Globus pallidus (tissue), 1 donor: ENCODE data around the gene HHIPL1.
A peak's percentile ranks its signal among the peaks of the same experiment; 100 is the strongest.

ENCODE experiments used
- DNase-seq: peaks from one replicate; pipeline ENCODE4 v3.0.0-alpha.2; 2015; ENCODE audit warnings: low spot score

The HHIPL1 gene

DNA sequence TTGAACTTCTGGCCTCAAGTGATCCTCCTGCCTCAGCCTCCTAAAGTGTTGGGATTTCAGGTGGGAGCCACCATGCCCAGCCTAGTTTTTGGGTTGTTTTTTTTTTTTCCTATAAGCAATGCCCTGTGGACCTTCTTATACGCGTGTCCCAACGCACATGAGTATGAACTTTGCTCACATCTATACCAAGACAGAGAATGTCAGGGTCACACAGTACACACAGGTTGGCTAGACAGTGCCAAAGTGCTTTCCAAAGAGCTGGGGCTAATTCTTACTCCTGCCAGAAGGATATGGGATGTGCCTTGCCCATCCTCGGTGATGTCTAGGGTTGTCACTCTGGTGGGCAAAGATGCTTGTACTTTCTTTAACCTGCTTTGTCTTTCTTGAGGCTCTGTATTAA is 33.3 kb upstream of the HHIPL1 start:
- DNase-seq: no peak

DNA sequence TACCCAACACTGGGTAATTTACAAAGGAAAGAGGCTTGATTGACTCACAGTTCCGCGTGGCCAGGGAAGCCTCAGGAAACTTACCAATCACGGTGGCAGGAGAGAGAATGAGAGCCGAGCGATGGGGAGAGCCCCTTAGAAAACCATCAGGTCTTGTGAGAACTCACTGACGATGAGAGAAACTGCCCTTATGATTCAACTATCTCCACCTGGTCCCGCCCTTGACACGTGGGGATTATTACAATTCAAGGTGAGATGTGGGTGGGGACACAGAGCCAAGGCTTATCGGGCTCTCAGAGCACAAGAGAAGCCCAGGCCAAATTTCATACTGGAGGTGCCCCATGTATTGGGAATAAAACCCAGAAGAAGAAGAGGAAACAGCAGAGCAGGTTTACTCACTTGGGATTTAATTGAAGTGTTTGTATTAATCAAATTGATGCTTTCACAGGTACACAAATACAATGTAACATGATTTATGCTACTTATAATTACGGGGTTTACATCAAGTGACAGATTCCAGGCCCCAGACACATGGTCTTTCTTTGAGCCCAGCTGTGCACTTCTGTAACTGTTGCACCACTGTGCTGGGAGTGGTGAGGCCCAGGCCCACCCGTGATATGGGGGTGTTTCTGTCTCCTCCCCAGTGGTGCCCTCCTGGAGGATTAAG is 32.7 kb upstream of the HHIPL1 start:
- no peak for DNase-seq

DNA sequence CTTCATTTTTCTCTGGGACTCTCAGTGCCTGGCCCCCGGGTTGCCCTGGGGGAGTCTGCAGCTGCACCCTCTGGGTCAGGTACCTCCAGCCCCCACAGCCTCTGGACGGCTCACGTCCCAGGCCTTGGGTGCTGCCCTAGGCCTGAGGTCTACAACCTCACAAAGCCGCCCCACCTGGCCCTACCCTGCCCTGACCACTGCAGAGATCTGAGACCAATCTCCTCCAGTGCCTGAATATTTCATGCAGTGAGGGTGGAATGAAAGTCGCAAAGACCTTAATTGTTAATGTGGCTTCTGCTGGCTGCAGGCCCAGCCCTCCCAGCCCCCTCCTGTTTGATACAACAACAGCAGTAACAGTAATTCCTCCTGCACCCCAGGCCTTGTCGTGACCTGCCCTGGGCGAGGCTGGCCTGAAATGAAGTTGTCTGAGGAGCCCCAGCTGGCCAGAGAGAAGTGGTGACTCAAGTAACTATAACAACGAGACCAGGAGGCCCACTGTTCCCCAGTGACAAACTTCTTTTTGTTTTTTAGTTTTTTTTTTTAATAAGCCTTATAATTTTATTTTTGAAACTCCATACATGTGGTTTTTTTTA is 32.1 kb upstream of the HHIPL1 start:
- no peak for DNase-seq

DNA sequence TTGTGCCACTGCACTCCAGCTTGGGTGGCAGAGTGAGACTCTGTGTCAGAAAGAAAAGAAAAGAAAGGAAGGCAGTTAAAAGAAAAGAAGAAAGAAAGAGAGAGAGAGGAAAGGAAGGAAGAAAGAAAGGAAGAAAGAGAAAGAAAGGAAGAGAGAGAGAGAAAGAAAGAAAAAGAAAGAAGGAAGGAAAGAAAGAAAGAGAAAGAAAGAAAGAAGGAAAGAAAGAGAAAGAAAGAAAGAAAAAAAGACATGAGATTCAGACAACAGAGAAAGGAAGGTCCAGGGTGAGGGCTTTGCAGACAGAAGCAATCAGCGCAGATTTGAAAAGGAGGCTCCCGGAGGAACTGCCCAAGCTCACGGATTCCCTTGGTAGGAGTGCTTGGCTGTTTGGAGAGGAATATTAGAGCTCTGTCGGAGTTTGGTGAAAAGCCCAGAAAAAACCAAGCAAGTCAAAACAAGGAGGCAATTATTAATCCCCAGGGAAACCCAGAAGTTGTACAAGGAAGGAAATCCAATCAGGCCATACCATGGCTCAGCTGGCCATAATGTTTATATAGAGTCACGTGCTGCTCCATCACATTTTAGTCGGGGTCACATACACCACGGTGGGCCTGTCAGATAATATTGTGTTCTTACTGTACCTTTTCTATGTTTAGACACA is 29.3 kb upstream of the HHIPL1 start:
- DNase-seq: no peak

DNA sequence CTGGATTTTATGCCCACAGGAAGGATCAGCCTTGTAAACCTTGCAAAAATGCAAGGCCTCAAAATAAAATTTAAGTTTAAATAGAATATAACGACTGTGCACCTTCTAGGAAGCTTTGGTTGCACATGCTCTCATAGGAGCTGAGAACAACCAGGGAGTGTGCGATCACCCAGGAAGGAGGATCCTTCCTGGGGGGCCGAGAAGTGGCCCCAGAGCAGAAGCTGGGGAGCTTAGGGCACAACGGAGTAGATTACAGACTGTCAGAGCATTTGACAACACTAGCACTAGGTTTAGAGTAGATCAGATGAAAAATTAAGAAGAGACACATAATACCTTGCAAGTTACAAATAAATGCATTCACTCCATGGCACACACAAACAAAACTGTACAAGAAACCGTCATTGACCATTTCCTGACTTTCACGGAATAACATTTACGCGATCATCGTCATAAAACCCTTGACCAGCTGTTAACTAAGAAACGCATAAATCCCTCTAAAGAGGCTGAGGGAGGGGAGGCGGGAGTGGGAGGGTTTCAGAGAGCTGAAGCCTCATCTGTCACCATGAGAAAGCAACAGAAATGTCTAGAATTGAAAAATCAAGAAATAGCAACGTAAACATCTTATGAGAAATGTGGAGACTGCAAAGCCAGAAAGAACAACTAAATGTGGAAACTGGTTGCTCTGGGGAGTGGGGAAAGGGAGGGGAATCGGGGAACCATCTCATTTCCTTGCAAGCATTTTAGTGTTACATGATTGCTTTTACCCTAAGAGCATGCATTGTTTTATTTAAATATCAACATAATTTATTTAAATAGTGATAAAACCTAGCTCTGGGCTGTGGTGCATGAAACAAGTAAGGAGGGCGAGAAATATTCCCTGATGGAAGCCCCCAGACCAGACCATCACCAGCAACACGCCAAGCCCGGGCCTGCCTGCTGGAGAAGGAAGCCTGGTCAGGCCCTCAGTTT is 27.8 kb upstream of the HHIPL1 start:
- no peak for DNase-seq

DNA sequence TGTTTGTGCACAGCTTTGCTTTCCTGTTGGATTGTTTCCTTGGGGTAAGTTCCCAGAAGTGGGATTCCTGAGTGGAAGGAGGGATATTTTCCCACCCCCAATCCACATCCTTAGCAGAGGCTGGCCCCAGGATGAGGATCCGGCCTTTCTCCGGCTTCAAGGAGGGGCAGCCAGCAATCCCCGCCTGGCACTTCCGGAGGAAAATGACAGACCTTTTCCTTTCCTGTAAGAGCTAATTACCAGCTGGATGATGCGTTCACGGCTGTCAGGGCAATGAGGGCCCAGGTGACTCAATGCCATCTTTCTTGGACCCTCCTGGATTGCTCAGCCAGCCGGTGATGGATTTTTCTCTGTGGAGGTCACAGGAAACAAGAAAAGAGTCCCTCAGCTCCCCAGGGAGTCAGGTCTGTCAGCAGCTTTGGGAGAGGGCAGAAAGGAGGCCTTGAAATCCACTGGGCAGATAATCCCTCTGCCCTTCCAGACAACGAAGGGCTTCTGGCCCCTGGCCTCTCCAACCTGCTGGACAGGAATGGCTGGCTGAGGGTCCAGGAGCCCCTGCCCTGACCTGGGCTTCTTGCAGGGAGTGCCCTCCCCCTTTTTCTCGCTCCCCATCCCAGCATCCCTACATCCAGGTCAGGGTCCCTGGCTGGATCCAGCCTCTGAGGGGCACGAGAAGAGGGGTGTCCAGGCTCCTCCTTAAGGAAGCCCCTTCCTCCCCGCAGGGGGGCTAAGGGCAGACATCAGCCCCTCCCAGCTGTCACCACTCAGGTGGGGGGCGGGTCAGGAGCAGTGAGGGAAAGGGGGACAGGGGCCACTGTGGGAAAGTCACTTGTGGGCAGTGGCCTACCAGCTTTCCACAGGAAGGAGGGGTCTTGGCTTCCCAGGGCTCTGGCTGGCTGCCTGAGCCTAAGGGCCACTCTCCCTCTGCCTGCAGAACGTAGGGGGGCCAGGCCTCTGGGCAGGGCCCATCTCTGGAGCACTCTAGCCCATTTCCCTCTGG is 24.8 kb upstream of the HHIPL1 start:
- no peak for DNase-seq

DNA sequence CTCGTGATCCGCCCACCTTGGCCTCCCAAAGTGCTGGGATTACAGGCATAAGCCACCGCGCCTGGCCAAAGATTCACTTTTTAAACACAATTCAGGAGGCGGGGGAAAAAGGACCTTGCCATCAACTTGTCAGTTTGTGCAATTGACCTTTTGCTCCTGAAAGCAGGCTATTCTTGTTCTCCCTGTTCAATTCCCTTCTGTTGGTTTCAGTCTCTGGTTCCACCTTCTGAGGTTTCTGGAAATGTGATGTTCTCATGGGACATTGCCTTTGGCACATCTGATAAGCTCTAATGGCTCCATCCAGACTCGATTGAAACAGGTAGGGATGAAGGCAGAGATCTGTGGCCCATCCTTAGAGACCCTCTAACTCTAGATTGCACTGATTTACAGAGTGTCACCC is 23.0 kb upstream of the HHIPL1 start:
- DNase-seq: no peak

DNA sequence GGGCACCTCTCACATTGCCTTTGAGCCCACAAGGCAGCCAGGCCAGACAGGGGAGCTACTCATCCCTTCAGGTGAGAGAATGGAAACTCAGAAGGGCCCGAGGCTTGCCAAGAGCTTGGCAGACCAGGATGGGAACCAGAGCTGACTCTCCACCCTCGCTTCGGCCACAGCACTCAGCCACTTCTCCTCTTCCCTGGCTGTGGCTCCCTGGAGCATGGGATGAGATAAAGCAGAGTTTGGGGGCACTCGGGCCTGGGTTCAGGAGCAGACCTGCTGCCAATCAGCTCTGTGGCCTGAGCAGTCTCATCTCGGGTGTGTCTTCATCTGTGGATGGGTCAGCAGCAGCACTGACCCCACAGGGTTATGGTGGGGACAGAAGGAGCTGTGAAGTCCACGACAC is 20.9 kb upstream of the HHIPL1 start:
- no peak for DNase-seq

DNA sequence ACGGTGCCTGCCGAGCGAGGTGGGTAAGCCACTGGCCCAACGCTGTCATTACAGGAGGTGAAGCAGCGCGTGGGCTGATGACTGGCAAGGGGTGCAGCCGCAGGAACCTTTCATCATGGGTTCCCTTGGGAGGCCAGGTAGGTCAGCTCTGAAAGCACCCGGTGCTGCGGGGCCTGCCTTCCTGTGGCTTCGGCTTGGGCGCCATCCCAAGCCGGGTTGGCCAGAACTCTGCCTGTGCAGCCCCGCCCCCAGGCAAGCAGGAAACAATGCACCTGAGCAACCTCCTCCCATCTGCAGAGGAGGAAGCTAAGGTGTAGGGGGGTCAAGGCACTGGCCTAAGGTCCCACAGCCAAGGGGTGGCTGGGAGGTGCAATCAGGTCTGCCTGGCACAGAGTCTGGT is 20.0 kb upstream of the HHIPL1 start:
- DNase-seq: no peak

DNA sequence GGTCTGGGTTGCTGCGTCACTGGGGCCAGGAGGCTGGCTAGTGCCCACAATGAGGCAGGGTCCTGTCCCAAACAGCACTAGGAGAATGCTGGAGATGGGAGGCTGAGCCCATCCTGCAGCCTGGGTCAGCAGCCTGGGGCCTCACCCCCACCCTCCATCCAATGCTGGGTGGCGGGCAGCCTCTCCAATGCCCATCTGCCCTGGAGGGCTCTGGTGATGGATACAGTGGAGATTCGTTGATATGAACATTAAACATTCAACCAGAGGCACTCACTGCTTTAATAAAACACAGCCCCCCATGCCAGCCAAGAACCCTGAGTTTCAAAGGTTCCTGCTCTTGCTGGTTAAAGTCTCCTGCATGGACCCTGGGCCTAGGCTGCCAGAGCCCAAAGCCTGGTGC is 19.5 kb upstream of the HHIPL1 start:
- DNase-seq: no peak

DNA sequence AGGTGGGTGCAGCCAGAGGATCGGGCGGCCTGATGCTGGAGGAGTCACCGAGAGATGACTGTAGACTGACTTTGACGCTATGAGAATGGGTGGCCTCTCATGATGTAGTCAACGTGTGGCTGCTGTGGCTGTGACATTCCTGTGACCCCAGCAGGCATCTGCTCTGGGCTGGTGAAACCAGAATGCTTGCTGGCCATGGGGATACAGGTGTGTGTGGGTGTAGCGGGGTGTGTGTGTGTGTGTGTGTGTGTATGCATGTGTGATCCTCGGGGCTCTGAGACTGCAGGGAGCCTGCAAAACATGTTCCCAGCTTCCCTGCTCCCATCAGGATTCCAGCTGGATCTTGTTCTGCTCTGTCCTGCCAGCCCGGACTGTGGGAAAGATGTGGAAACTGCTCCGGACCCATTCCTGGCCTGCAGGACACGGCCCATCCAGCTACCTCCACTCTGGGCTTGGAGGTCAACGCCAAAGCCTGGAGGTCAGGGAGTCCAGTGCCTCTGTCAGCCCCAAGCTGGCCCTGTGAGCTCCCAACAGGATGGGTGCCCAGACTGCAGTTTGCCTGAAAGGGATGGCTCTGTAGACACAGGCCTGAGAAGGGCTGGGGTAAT is 18.8 kb upstream of the HHIPL1 start:
- DNase-seq: no peak

DNA sequence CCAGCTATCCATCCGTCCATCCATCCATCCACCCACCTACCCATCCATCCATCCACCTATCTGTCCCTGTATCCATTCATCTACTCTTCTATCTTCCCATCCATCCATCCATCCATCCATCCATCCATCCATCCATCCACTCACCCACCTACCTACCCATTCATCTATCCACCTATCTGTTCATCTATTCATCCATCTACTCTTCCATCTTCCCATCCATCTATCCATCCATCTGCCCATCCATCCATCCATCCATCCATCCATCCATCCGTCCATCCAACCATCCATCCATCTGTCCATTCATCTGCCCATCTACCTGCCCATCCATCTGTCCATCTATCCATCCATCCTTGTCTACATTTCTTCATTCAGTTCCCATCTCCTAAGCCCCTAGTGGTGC is 17.8 kb upstream of the HHIPL1 start:
- no peak for DNase-seq

DNA sequence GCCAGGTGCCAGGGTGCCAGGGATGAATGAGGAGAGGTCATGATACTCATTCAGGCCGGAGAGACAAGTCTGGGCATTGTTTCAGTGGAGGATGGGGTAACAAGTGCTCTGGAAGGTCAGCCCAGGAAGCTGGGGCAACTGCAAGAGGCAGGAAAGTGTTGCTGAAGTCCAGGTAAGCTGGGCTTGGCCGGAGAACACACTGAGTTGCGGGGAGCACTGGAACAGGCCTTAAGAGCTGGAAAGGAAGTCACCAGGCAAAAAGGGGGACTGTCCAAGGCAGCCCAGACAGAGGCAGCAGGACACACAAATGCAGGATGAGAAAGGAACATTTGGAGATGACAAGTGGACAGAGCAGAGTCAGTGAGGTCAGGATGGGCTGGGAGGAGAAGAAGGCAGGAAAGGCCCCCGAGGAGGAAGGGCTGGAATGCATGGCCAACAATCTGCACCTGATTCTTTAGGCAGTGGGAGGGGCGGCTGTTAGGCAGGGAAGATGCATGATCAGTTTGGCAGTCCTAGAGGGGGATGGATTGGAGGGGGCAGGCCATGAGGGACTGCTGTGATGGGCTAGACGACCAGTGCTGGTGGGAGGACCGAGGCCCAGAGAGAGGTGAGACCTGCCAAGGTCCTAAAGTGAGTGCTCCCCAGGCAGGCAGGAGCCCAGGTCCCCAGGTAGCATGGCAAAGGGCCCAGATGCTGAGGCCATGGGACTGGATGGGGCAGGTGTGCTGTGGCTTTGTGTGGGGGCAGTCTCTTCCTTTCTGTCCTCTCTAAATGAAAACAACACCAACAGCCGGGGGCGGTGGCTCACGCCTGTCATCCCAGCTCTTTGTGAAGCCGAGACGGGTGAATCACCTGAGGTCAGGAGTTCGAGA is 17.2 kb upstream of the HHIPL1 start:
- DNase-seq: no peak

DNA sequence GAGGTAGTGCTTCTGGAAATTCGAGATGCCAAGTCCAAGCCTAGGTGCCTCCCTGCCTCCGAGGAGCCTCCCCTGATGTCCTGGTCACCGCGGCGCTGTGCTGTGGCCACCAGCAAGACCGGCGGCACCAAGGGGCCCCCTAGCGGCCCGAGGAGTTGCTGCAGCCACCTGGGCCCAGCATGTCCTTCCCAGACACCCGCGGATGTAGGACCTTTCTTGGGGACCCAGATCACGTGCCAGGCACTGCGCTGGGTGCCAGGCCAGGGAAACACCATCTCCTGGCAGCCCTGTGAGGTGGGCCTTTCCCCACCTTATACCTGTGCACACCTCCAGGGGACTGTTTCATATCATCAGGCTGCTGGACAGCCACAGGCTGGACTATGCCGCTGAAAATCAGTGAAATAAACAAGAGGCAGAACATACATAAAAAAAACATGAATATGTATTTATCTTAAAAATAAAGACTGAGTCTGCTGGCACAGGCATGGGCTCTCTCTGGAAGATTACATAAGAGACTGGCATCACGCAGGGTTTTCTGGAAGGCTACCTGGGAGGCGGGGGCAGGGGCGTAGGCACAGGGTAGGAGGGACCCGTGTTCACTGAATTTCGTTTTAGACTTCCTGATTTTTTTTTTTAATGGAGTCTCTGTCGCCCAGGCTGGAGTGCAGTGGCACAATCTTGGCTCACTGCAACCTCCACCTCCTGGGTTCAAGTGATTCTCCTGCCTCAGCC is 15.9 kb upstream of the HHIPL1 start:
- DNase-seq: peak; percentile 71

DNA sequence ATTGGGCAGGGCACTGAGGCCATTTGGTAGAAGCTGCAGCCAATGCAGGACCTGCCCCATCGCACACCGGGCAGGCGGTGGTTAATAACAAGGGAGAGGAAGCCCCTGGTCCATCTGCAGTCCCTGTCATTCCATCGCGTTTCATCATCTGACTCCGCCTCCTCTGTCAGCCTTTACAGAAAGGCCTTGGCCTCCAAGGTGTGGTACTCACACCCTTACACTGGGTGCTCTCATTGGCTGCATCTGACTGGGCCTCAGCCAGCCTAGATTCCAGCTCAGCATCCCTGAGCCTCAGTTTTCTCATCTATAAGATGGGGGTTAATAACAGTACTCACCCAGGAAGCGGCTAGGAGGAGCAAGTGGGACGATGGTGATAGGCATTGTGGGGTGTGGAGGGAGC is 14.7 kb upstream of the HHIPL1 start:
- no peak for DNase-seq

DNA sequence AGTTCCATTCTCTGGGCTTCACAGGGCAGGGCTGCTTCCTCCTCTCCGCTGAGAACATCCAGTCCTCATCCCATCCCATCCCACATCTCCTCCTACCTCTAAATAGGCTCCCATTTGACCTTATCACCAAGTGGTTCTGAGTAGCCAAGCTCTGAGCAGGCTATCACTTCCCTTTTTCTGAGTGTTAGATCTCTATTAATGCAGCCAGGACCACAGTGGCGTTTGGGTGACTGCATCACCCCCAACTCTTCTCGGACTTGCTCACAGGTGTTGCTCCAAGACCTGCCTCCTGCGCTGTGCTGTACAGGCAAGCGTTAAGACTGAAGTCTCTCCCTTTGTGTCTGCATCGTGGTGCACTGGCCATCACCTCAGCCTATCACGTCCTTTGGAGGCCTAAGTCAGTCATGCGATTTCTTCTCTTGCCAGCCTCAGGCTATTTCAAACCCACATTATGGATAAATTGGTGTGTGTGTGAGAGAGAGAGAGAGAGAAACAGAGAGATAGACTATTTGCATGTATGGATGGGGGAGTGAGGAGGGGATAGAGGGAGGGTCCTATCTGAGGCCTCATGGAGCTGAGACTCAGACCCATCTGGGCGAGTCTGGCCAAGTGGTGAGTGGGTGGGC is 12.4 kb upstream of the HHIPL1 start:
- no peak for DNase-seq

DNA sequence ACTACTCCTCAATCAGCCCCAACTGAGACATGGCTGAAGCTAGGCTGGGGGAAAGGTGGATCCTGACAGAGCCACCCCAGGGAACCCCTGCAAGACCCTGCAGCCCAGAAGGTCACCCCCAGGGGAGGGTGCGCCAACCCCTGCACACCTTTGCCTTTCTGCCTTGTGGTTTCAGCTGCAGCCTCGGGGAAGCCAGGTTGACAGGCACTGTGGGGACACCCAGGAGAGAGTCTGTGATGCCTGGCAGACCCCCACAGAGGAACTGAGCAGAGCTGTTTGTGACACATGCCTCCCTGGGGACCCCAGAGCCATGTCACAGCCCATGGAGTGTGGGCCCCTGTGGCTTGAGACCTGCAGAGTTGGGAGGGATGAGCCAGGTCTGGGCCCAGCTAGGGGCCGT is 11.8 kb upstream of the HHIPL1 start:
- no peak for DNase-seq

DNA sequence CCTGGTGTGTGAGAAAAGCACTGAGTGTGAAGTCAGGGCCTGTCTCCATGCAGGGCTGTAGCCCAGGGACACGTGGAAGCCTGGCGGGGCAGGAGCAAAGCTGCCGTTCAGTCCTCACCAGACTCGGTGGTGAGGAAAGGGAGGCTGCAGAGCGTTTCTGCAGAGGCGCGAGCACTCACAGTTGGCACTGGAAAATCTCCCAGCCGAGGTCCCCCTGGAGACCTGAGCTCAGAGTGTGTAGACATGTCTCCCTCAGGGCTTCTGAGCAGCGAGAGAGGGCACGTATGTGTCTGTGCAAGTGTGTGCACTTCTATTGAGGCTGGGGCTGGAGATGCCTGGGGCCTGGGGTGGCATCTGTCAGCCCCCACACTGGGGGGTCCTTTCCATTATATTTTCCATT is 11.0 kb upstream of the HHIPL1 start:
- DNase-seq: no peak

DNA sequence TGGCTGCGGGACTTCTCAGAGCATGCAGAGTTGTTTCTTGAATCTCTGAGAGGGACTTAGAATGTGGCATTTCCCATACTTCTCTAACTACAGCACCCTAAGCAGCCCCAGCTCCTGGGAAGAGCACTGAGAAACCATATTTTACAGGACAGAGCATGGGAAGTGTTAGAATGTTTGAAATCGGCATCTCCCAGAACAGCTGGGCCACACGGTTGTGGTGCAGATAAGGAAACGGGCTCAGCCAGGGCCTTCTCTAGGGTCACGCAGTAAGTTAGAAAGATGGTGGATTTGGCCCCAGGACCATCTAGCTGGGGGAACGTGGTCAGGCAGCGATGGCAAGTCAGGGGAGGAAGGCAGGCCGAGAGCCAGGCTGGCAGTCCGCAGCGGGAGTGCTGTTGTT is 10.5 kb upstream of the HHIPL1 start:
- DNase-seq: no peak
